AML-193 (cell line): ENCODE results near the gene JMJD7.

Experiments used
- DNase-seq, 2 experiments: peaks; one replicate each; lab custom pipeline; 2025; lab: John Stamatoyannopoulos, UW

Gene JMJD7

DNA sequence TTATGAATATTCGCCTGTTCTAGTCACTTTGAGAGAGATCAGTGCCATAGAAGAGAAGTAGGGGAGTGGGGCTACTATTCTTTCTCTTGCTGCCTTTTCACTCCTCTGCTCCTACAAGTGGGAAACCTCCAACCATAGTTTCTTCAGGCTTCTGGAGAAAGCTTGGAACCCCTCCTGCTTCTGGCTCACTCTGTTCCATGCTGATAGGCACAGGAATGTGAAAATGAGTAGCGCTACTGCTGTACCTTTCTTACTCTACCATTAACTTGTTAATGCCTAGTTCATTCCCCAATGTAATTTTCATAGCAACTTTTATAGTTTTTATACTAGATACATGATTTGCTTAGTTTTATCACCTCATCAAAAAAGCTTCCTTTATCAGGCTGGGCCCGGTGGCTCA, 26.7 kb upstream of the JMJD7 start:
- DNase-seq, result no peak

DNA sequence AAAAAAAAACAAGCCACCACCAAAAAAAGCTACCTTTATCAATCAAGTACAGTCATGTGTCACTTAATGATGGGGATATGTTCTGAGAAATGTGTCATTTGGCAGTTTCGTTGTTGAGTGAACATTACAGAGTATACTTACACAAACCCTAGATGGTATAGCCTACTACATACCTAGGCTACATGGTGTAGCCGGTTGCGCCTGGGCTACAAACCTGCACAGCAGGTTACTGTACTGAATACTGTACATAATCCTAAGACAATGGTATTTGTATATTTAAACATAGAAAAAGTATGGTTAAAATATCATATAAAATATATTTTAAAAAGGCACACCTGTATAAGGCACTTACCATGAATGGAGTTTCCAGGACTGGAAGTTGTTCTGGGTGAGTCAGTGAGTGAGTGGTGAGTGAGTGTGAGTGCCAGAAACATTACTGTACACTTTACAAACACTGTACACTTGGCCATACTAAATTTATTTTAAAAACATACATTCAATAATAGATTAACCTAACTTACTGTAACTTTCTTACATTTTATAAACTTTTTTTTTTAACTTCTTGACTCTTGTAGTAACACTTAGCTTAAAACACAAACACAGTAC, 25.9 kb upstream of the JMJD7 start:
- no peak for DNase-seq

DNA sequence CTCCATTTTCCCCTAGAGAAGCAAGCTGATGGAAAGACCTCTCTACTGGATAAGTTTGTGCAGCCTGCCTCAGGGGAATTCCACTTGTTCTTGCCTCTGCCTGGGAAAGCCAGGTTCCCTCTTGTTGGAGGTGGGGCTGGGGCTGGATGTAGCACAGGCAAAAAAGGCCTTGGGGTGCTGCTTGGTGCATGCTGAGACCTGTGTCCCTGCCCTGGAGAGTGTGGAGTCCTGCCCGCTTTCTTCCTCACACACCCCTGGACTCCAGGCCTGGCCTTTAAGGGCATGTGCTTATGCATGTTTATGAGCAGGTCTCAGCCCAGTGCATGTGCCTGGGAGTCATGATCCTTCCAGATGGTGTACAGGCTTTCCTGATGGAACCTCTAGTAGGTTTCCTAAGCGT, 23.5 kb upstream of the JMJD7 start:
- no peak for DNase-seq

GRCh38 chr15:41804916-41805666, 22.8 kb upstream of the JMJD7 start:
- DNase-seq, result no peak

DNA sequence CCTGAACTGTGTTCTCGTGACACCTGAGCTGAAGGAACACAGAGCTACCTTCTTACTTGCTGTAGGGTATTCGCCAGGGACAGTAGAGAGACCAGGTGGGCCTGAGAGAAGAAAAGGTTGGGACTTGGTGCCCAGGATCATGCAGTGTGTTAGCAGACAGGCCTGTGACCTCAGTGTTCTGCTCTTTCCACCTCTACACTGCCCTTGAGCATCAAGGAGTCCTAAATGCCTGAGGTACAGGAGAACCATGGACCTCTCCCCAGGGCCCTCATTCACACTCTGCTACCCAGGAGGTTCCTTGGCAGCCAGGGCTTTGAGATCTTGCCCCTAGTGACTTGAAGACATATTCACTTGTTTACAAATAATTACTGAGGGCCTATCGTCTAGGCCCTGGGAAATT, 22.2 kb upstream of the JMJD7 start:
- DNase-seq, result no peak

DNA sequence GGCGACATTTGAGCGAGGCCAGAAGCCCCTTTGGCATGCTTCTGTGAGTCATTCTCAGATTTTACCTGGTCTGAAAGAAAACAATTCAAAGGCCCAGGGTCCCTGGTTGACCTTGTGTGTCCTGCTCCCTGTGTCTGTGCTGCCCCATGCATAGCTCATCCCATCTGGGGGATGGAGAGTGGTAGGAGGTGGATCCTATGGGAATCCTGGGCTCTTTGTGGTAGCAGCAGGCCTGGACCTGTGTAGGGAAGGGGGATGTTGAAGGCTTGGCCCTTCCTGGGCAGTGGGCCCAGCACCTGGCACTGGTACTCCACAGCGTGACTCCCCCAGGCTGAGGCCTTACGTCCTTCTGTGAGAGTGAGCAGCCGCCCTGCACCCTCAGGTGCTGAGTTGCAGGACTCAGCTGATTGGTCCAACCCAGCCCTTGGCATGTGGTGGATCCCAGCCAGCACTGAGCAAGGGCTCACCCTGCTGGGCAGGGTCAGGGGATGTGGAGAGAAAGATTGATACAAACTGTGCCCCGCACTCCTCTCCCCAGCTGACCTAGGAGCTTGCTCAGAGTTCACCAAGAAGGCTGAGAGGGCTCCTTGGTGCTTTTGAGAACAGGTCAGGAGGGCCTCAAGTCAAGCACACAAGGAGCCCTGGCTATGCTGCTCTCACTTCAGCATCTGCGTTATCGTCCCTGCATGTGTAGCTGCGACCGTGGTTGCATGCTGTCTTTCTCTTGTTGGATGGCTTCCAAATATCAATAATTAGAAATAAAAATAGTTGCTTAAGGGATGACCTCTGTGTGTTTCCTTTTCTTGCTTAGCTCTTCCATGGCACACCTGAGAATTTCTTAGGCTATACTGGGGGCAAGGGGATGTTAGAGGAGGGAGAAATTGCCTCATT, 21.4 kb upstream of the JMJD7 start:
- no peak for DNase-seq

DNA sequence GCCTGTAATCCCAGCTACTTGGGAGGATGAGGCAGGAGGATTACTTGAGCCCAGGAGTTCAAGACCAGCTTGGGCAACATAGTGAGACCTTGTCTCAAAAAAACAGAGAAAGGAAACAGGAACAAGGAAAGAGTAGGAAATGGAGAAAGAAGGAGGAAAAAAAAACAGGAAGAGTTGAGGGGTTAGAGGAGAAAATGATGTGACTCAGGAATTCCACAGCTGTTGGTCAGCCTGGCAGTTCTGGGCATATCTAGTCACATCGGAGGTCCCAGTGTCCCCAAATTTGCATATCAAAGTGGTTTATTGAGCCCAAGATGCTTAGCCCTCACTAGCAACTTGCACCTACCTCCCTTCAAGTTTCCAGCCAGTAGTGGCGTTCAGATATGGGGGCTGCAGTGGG, 18.8 kb upstream of the JMJD7 start:
- no peak for DNase-seq

DNA sequence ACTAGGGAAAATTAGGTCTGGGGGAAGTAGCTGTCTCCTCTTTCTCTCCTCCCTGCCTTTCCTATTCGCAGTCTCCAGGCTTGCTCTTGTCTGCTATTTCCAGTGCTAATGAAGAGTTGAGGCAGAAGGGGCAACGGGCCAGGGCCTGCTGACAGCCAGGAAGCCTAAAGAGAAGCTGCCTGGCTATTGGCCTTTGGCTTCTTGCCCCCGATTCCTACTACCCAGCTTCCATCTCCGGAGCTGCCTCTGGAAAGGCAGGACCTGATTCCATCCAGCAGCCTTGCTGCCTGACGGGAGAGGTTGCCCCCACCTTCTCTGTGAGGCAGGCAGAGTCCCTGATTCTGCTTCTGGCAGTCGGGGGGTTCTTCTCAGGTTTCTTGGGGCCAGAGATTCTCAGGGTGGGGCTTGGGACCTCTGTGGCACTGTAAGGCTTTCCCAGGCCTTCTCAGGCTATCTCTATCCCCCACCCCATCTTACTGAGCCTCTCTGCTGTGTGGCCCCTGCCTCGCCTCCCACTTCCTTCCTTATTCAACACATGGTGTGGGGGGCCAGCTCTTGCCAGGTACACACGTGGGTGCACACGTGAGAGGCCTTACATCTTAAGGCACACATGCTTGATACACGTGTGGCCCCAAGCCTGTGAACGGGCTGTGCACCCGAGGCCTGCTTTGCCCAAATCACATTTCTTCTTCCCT, 18.2 kb upstream of the JMJD7 start:
- DNase-seq, result no peak

DNA sequence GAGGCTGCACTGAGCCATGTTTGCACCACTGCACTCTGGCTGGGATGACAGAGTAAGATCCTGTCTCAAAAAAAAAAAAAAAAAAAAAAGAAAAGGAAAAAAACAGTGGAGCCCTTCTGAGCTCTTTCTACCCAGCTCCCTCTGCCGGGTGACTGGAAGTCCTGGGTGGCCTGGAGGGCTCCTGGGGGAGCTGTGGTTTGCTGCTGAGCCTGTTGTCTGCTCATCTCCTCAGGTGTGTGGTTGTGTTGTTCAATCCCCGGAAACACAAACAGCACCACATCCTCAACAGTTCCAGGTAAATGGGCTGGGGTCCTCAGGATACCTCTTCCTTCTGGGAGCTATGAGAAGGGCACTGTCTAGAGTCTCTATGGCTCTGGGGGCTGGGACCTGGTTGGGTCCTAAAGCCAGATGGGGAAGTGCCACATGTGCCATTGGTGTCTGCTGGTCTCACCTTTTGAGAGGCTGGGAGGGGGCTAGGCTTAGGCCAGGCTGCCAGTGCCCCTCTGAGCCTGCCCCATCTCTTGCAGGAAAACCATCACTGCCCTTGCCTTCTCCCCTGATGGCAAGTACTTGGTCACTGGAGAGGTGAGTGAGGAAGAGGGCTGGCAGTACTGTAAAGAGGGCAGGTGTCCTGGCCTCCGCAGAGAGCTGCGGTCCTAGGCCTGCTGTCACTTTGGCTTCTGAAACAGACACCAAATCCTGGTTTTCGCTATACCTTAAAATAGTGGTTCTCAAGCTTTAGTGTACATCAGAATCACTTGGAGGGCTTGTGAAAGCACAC, 17.1 kb upstream of the JMJD7 start:
- no peak for DNase-seq

- peak; percentile 71 to 80 for DNase-seq
Observed at GRCh38 chr15:41811432-41812195, 16.3 kb upstream of the JMJD7 start.

DNA sequence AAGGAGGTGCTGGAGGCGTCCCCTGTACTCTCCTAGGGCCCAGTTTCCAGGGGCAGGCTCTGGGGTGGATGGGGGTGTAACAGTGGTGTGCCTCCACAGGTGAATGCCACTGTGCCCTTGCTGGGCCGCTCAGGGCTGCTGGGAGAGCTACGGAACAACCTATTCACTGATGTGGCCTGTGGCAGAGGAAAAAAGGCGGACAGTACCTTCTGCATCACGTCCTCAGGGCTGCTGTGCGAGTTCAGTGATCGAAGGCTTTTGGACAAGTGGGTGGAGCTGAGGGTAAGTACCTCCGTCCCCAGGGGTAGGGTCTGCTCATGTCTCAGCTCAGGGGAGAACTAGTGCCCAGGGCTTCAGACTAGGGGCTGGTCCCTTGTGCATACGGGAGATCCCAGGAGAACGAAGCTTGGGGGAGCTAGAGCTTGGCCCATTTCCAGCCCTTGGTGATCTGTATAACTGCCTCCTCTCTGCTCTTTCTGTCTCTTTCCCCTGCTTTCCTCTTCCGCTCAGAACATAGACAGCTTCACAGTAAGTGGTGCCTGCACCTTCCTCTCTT, 15.0 kb upstream of the JMJD7 start:
- DNase-seq, result no peak

GRCh38 chr15:41813426-41813825, 14.5 kb upstream of the JMJD7 start:
- no peak for DNase-seq

DNA sequence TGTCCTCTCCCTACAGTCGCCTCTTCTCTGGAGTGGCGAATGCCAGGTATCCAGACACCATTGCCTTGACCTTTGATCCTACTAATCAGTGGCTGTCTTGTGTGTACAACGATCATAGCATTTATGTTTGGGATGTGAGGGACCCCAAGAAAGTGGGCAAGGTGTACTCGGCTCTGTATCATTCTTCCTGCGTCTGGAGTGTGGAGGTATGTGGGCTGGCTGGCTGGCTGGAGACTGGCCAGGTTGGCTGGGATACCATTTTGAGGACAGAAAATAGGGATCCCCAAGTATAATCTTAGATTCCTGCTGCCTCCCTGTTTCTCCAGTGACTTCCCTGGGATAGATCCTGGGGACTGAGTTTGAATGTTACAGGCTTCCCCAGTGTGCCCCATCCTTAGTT, 13.4 kb upstream of the JMJD7 start:
- DNase-seq, result no peak

- no peak for DNase-seq
Observed at GRCh38 chr15:41816788-41817187, 11.1 kb upstream of the JMJD7 start.

GRCh38 chr15:41817327-41817726, 10.6 kb upstream of the JMJD7 start:
- DNase-seq, result no peak

GRCh38 chr15:41817781-41818180, 10.1 kb upstream of the JMJD7 start:
- DNase-seq, result no peak

GRCh38 chr15:41819455-41820050, 8.3 kb upstream of the JMJD7 start:
- no peak for DNase-seq

DNA sequence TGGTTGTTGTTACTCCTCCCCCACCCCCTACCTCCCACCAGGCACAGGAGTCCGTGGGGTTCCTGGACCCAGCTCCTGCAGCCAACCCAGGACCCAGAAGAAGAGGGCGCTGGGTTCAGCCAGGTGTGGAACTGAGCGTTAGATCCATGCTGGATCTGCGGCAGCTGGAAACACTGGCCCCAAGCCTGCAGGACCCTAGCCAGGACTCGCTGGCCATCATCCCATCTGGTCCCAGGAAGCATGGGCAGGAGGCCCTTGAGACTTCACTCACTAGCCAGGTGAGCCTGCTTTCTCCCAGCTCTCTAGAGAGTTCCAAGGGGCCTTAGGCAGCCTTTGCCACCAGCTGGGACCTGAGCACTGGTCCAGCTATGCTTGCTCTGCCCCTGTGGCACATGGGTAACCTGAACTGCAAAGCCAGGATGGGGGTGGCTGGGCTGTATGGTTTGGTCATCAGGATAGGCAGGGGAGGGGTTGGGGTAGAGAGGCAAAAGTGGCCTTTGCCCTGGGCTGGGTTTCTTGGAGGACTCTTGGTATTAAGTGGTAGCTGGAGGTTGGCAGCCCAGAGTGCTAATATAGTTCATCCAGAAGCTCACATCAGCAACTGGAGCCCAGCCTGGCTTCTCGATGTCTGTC, 7.0 kb upstream of the JMJD7 start:
- DNase-seq, result no peak

DNA sequence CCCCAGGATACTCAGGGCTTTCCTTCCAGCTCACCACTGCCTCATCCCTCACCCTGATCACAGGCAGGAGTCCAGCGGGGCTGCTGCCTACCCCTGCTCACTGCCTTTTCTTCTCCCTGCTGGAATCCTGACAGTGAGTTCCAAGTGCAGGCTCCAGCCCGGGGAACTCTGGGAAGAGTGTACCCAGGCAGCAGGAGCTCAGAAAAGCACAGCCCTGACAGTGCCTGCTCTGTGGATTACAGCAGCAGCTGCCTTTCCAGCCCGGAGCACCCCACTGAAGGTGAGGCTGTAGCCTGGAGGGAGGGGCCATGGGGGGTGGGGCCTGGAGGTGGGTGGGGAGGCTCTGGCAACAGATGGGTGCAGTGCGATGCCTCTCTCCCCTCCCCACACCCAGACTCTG, 6.1 kb upstream of the JMJD7 start:
- DNase-seq, result no peak

DNA sequence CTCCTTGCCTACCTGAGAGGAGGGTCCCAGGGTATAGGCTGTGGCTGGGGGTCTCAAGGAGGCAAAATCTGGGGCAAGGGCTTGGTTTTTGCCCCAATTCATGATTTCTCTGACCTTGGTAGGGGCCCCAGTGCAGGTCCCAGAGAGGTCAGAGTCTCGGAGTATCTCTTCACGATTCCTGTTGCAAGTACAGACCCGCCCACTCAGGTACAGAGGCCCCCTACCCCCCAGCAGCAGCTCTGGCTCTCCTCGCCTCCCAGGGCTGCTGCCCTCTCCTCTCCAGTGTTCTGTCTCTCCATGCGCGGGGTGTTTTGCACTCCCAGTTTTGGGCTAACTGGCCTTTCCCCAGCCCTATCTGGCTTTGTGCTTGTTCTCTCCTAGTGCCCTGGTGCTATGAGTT, 5.4 kb upstream of the JMJD7 start:
- DNase-seq, result no peak
